Fibroblast of lung (primary cell): ENCODE measurements around the gene SP4.

Source experiments
- CTCF ChIP-seq, 2 donors: IDR thresholded peaks in 1 of 2; conservative IDR thresholded peaks in 1 of 2; 1 replicate in 1 of 2; 2 replicates in 1 of 2; pipeline ENCODE4 v1.5.1; 2011 to 2012; ENCODE audit warnings: low read length in 2 of 2, control low read depth in 1 of 2, inconsistent platforms in 1 of 2, low read depth in 1 of 2, mild to moderate bottlenecking in 1 of 2
- EZH2 ChIP-seq: IDR thresholded peaks from 2 replicates; pipeline ENCODE4 v1.5.1; 2012; ENCODE audit warnings: low read length, control low read depth, mild to moderate bottlenecking; ENCODE audit errors: missing control alignments

DNA sequence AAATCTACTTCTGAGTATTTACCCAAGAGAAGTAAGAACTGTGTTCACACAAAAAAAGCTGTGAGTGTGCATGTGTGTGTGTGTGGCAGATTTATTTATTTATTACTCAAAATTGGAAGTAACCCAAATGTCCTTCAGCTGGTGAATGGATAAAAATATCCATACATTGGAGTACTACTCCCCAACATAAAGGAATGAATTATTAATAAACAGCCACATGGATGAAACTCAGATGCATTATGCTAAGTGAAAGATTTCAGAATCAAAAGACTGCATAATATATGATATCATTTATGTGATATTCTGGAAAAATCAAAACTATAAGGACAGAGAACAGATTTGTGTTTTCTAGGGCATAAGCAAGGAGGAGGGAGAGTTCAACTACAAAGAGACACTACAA is 67.8 kb downstream of the SP4 start:
- TF ChIP-seq CTCF (conservative IDR thresholded peaks at IDR 0.05 in 1 of 2, IDR thresholded peaks at IDR 0.05 in 1 of 2; ENCODE audit: low read depth in 1 of 2, low read length in 2 of 2) (no peak), EZH2 (no peak)
